Stimulated activated naive CD8-positive, alpha-beta T cell treated with anti-CD3 and anti-CD28 coated beads, Interleukin-15, amount 100 ng/mL, for 72 hours (primary cell): ENCODE measurements around the gene STAT3.
"Not testable (repeated sequence)": the region's sequence is repeated elsewhere in the genome, so short reads cannot be mapped to it uniquely, and the experiment has no call there.

ENCODE experiments used
- ATAC-seq: fragments of 150-1000 bp; cut with Tn5 transposase; 2 replicates; pipeline ENCODE4 v1.10.0; 2021; ENCODE audit warnings: mild to moderate bottlenecking, moderate library complexity
- DNase-seq, 2 donors: peaks; one replicate each; pipeline ENCODE4 v3.0.0; 2021 to 2022
- H3K27ac Mint-ChIP-seq, 2 donors: one replicate each; pipeline ENCODE4 v1.8.0; 2022; ENCODE audit warnings: mild to moderate bottlenecking in 2 of 2, mixed read lengths in 2 of 2, moderate library complexity in 2 of 2
- H3K27me3 Mint-ChIP-seq: one replicate; pipeline ENCODE4 v1.8.0; 2022; ENCODE audit warnings: mixed read lengths
- H3K4me1 Mint-ChIP-seq: one replicate; pipeline ENCODE4 v1.8.0; 2022; ENCODE audit warnings: mild to moderate bottlenecking, mixed read lengths
- H3K4me3 Mint-ChIP-seq, 2 donors: one replicate each; pipeline ENCODE4 v1.8.0; 2022; ENCODE audit warnings: mild to moderate bottlenecking in 2 of 2, mixed read lengths in 2 of 2, moderate library complexity in 1 of 2
- H3K9me3 Mint-ChIP-seq, 2 donors: one replicate each; pipeline ENCODE4 v1.8.0; 2022; ENCODE audit warnings: mixed read lengths in 2 of 2

Gene STAT3

DNA sequence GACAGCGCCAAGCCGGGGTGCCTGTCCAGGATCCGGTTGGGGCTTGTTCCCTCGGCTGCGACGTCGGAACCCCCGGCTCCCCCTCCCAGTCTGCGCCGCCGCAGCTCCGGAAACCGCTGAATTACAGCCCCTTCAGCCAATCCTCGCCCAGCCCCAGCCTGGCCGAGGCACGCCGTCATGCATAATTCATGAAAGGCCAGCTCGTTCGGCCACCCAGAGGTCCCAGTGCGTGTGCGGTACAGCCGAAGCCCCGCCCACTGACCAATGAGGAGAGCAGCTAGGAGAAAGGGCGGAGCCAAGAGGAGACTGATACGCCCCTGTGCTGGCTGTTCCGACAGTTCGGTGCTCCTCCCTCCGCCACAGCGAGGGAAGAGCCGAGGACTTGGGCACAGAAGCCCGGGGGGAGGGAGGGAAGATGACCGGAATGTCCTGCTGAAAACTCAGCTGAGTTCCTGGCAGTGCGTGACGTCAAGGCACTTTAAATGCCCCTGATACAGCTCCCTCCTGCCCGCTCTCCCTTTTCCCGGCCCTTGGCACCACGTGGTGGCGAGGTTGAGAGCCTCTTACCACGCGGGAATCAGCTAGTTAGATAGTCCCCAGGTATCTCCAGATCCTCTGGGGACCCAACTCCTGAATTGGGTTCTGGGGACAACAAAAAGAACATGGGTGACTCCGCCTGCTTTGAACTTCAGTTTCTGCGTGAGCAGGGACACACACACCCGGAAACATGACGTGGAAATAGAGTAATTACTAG lies at the start of gene STAT3:
Gene STAT3, minus strand, starts transcription at position 62 of the 754 bp plus-strand sequence. CDS start 39,926 bp downstream, outside the sequence.
- Mint-ChIP-seq H3K4me3 (peak within 1 kb of the TSS; percentile 92 to 93), H3K4me1 (peaks cover 69% of the 10 kb centered on the region), H3K9me3 (no peaks in the 10 kb centered on the region), H3K27me3 (no peaks in the 10 kb centered on the region), H3K27ac (peak within 1 kb of the TSS; percentile 100)
- peak; percentile 100 for DNase-seq
- peak; percentile 90 for ATAC-seq

DNA sequence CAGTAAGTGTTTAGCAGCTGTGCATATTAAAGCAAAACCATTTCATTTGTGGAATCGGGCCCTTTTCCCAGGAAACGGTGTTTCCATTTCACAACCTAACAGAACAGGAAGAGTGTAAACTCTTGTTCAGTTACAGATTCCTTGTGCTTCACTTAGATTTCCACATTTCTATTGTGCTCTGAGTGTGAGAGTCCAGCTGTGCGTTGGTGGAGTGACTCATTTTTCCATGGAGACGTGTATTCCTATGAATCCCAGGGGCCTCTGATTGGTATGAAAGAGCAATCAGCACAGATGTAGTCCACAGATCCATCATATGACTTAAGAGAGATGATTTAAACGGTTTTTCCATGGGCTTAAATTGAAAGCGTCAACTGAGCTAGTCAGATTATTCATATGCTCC lies 48.1 kb upstream of the STAT3 start:
- ATAC-seq (no peak), DNase-seq (no peak)
- no peaks in the 10 kb centered on the region for H3K27me3 Mint-ChIP-seq
- no peak overlapping the region for H3K4me3 Mint-ChIP-seq
- no peaks in the 10 kb centered on the region for H3K4me1 Mint-ChIP-seq
- no peak overlapping the region for H3K27ac Mint-ChIP-seq
- no peaks in the 10 kb centered on the region for H3K9me3 Mint-ChIP-seq

DNA sequence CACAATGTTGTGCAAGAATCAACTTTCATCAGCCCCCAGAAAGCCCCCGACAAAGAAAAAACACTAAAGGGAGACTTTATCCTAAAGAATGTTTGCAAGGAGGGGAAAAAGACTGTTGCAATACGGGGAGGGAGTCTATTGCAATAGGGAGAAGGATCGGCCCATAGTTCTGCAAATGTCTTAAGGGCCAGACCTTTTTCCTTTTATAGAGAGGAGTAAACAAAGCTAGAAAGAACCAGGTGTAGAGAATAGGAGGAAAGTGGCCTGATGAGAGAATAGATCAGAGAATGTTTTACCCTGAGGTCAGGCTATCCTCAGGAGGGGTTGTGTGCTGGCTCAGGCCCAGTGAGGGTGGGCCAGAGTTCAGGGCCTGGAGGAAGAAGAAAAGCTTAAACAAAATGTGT lies 43.5 kb upstream of the STAT3 start:
- H3K27ac Mint-ChIP-seq, result no peak overlapping the region
- no peaks in the 10 kb centered on the region for H3K9me3 Mint-ChIP-seq
- ATAC-seq, result no peak
- peaks cover 8% of the 10 kb centered on the region for H3K27me3 Mint-ChIP-seq
- H3K4me1 Mint-ChIP-seq, result peaks cover 7% of the 10 kb centered on the region
- H3K4me3 Mint-ChIP-seq, result no peak overlapping the region
- no peak for DNase-seq

- DNase-seq (no peak), ATAC-seq (no peak)
- no peaks in the 10 kb centered on the region for H3K9me3 Mint-ChIP-seq
- H3K27ac Mint-ChIP-seq, result no peak overlapping the region
- no peak overlapping the region for H3K4me3 Mint-ChIP-seq
- H3K27me3 Mint-ChIP-seq, result peaks cover 12% of the 10 kb centered on the region
- H3K4me1 Mint-ChIP-seq, result peaks cover 7% of the 10 kb centered on the region
Measured at GRCh38 chr17:42429726-42430447, 41.6 kb upstream of the STAT3 start.

DNA sequence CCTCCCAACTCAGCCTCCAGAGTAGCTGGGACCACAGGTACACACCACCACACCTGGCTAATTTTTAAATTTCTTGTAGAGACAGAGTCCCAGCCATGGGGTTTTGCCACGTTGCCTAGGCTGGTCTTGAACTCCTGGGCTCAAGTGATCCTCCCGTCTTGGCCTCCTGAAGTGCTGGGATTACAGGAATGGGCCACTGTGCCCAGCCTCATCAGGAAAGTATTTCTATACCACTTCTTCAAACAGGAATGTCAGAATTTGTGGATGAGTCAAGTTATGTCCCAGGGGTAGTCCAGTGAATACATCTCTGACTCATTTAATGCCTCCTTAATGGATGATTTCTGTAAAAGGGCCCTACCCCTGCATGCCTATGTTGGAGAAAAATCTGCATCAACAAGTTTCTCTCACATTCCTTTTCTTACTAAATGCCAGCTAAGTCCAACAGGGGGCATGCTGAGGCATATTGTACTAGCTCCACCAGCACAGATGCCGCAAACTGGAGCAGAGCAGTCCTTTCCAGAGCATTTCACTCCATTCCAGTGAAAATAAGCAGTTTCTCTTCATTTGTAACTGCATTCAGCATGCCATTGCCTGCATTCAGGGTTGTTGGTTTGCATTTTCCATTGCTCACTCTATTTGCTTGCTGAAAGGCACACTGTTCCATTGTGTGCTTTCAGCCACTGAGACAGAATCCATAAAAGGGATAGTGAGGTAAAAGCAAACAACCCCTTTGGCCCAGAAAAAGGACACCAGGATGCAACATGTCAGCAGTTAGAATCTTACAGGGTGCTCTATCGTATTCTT lies 40.1 kb upstream of the STAT3 start:
- H3K27me3 Mint-ChIP-seq, result peaks cover 23% of the 10 kb centered on the region
- no peak for DNase-seq

DNA sequence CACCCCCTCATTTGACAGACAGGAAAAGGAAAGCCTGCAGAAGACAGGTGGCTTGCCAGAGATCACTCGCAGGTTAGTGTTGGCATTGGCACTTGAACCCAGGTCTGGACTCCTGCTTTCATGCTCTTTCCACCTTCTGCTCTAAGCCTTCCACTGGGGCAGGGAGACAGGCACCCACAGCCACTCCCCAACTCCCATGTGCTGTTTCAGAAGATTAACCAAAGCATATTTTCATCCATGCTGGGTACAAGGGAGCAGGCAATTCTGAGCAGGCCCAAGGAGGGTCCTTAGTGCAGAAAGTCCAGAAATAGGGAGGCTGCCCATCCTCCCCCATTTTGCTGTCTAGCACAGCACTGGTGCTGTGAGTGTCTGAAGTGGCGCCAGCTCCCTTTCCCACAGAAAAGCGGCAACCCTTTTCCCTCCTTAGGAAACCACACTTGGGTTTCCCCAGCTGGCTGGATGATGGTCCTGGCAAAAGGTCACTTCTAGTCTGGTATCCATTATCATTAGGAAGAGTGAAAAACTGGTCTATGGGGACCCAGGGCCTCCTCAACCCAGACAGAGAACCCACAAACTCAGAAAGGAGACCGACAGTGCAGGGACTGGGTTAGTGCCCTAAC lies 36.9 kb upstream of the STAT3 start:
- no peak overlapping the region for H3K4me3 Mint-ChIP-seq

More for the DNA sequence above, 40.1 kb upstream of the STAT3 start:
- Mint-ChIP-seq H3K9me3 (no peaks in the 10 kb centered on the region), H3K27ac (no peak overlapping the region), H3K4me1 (peaks cover 7% of the 10 kb centered on the region), H3K4me3 (no peak overlapping the region)
- peak; percentile 65 for ATAC-seq

DNA sequence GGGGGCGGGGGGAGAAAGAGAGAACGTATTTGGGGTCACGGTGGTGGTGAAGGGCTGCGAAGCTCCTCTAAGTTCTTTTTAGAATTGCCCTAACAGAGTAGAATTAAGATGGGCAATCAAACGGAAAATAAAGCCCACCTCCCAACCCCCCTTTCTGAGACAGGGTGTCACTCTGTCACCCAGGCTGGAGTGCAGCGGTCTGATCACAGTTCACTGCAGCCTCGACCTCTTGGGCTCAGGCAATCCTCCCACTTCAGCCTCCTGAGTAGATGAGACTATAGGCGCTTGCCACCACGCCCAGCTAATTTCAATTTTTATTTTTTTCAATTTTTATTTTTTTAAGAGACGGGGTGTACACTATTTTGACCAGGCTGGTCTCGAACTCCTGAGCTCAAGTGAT lies 35.5 kb upstream of the STAT3 start:
- Mint-ChIP-seq H3K9me3 (no peaks in the 10 kb centered on the region), H3K4me1 (peaks cover 47% of the 10 kb centered on the region), H3K27ac (no peak overlapping the region), H3K4me3 (no peak overlapping the region), H3K27me3 (peaks cover 50% of the 10 kb centered on the region)
- ATAC-seq (no peak), DNase-seq (no peak)

More for the DNA sequence above, 36.9 kb upstream of the STAT3 start:
- H3K4me1 Mint-ChIP-seq, result peaks cover 39% of the 10 kb centered on the region
- H3K9me3 Mint-ChIP-seq, result no peaks in the 10 kb centered on the region
- H3K27ac Mint-ChIP-seq, result no peak overlapping the region
- ATAC-seq (no peak), DNase-seq (no peak)
- H3K27me3 Mint-ChIP-seq, result peaks cover 48% of the 10 kb centered on the region

- no peak within 1 kb of the TSS for H3K27ac Mint-ChIP-seq
- ATAC-seq, result peak; percentile 52
- peak within 1 kb of the TSS; percentile 92 to 93 for H3K4me3 Mint-ChIP-seq
- no peak for DNase-seq
- peaks cover 40% of the 10 kb centered on the region for H3K4me1 Mint-ChIP-seq
- H3K27me3 Mint-ChIP-seq, result peaks cover 50% of the 10 kb centered on the region
- H3K9me3 Mint-ChIP-seq, result no peaks in the 10 kb centered on the region
Measured at GRCh38 chr17:42422958-42423712, 34.9 kb upstream of the STAT3 start, which contains the start of gene CAVIN1. Gene CAVIN1 (minus strand): TSS chr17:42423256. CDS start chr17:42423097, 159 bp downstream.

DNA sequence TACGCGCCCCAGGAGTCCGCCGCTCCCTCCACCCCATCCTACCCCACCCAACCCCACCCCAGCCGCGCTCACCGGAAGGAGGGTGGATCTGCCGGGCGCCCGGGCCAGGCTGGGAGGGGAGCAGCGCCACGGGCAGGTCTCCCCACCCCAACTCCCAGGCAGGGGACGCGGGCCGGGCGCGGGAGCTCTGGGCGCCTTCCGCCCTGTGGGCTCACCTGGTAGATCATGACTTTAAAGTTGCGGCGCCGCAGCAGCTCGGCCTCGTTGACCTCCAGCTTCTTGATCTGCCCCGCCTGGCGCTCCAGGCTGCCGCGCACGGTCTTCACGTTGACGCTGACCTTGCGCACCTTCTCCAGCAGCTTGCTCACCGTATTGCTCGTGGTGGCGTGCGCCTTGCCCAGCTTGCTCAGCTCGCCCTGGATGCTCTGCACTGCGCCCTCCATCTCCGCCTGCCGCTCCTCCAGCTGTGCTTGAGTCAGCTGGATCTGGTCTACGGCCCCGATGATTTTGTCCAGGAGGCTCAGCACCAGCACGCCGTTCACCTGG lies 34.2 kb upstream of the STAT3 start:
- H3K27me3 Mint-ChIP-seq, result peaks cover 50% of the 10 kb centered on the region
- peak overlapping the region; percentile 92 to 93 for H3K4me3 Mint-ChIP-seq
- peaks cover 40% of the 10 kb centered on the region for H3K4me1 Mint-ChIP-seq
- ATAC-seq, result peak; percentile 73
- DNase-seq, result peak; percentile 38 to 45
- H3K27ac Mint-ChIP-seq, result no peak overlapping the region
- no peaks in the 10 kb centered on the region for H3K9me3 Mint-ChIP-seq

DNA sequence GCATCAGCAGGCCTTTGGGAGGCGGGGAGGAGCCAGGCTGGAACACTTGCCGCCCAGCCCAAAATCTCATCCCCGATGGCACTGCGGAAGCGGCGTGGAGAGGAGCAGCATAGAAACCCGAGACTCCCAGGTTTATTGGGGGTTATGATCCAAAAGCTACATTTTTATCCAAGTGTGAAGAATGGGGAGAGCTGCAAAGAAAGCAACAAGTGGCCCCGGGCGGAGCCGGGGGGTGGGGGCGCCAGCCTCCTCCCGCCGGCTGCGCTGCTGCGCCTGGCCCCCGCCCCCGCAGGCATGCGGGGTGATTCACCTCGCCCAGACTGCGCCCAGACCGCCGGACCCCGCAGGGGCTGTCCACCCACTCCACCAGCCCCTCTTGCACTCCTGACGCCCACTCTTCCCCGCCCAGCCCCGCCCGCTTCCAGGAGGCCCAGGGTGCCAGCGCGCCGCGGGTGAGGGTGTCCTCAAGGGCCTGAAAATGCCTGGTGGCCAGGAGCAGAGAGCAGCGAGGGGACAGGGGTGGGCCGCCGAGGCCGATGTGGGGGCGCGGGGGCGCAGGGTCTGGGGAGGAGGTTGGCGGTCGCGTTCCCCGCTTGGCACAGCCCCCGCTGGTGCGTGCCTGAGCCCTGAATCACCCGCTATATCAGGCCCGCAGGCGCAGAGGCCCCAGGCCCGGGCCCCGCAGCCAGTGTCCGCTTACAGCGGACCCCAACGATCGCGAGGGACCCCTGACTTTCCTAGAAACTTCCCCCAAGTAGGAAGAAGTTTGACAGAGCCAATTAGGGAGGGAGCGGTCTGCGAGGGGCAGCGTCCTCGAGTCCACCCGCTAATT lies 33.5 kb upstream of the STAT3 start:
- ATAC-seq (peak; percentile 51), DNase-seq (no peak)
- Mint-ChIP-seq H3K4me1 (peaks cover 40% of the 10 kb centered on the region), H3K4me3 (peak overlapping the region; percentile 74 to 83), H3K9me3 (no peaks in the 10 kb centered on the region), H3K27ac (no peak overlapping the region), H3K27me3 (peaks cover 50% of the 10 kb centered on the region)

GRCh38 chr17:42421136-42421506 lies 32.9 kb upstream of the STAT3 start:
- Mint-ChIP-seq H3K27ac (no peak overlapping the region), H3K4me3 (peak overlapping the region; percentile 58 to 76), H3K4me1 (peaks cover 41% of the 10 kb centered on the region), H3K9me3 (no peaks in the 10 kb centered on the region), H3K27me3 (peaks cover 50% of the 10 kb centered on the region)
- DNase-seq (no peak), ATAC-seq (no peak)

DNA sequence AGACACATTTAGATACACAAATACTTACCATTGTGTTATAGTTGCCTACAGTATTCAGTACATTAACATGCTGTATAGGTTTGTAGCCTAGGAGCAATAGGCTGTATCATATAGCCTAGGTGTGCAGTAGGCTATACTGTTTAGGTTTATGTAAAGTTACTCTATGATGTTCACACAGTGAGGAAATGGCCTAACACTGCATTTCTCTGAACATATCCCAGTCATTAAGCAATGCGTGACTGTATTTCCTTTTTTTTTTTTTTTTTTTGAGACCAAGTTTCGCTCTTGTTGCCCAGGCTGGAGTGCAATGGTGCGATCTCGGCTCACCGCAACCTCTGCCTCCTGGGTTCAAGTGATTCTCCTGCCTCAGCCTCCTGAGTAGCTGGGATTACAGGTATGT lies 29.7 kb upstream of the STAT3 start:
- H3K27ac Mint-ChIP-seq, H3K9me3 Mint-ChIP-seq, H3K4me3 Mint-ChIP-seq, ATAC-seq, DNase-seq: not testable (repeated sequence)
- Mint-ChIP-seq H3K27me3 (peaks cover 31% of the 10 kb centered on the region), H3K4me1 (peaks cover 60% of the 10 kb centered on the region)

GRCh38 chr17:42414704-42415409 lies 26.6 kb upstream of the STAT3 start:
- Mint-ChIP-seq H3K9me3 (no peaks in the 10 kb centered on the region), H3K27me3 (peaks cover under 1% of the 10 kb centered on the region), H3K4me3 (peak overlapping the region; percentile 65 to 69), H3K4me1 (peaks cover 28% of the 10 kb centered on the region), H3K27ac (peak overlapping the region in 1 of 2 donors; percentile 85)
- peak; percentile 93 for ATAC-seq
- DNase-seq, result peak; percentile 41 to 58
